Fibroblast of villous mesenchyme (primary cell): Measurements from ENCODE around the gene FSTL5. TPM values are rescaled to one million over a fixed set of nuclear protein-coding genes. Genes with fewer than 3 reads are reported as not detected.

ENCODE experiments used
- DNase-seq: peaks from one replicate; pipeline ENCODE4 v3.0.0-alpha.2; 2010; ENCODE audit warnings: low read depth
- H3K4me3 ChIP-seq: 2 replicates; pipeline ENCODE4 v1.5.1; 2011; ENCODE audit warnings: low read depth, mild to moderate bottlenecking, low read length
- total RNA-seq: library from RNA; depleted of rRNA; stranded (reverse); fragments of >200 nt; gene quantifications from 2 replicates; pipeline ENCODE4 v1.2.3, GENCODE V29; 2012
- TF ChIP-seq, protein P1 (sequence below): IDR thresholded peaks from 2 replicates; pipeline ENCODE4 v1.5.1; 2012; ENCODE audit warnings: low read depth, mild to moderate bottlenecking, low read length; ENCODE audit not compliant: insufficient read depth

Gene FSTL5
- total RNA-seq, 1 donor = not detected

DNA sequence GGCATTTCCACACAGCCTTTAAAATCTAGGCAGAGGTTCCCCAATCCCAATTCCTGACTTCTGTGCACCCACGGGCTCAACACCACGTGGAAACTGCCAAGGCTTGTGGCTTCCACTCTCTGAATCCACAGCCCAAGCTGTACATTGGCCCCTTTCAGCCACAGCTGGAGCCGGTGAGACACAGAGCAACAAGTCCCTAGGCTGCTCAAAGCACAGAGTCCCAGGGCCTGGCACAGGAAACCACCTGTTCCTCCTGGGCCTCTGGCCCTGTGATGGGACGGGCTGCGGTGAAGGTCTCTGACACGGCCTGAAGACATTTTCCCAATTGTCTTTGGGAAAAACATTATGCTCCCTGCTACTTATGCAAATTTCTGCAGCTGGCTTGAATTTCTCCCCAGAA lies 500.0 kb downstream of the FSTL5 start:
- TF ChIP-seq, protein P1, sequence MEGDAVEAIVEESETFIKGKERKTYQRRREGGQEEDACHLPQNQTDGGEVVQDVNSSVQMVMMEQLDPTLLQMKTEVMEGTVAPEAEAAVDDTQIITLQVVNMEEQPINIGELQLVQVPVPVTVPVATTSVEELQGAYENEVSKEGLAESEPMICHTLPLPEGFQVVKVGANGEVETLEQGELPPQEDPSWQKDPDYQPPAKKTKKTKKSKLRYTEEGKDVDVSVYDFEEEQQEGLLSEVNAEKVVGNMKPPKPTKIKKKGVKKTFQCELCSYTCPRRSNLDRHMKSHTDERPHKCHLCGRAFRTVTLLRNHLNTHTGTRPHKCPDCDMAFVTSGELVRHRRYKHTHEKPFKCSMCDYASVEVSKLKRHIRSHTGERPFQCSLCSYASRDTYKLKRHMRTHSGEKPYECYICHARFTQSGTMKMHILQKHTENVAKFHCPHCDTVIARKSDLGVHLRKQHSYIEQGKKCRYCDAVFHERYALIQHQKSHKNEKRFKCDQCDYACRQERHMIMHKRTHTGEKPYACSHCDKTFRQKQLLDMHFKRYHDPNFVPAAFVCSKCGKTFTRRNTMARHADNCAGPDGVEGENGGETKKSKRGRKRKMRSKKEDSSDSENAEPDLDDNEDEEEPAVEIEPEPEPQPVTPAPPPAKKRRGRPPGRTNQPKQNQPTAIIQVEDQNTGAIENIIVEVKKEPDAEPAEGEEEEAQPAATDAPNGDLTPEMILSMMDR = no peak
- H3K4me3 ChIP-seq = no peak overlapping the region
- DNase-seq = no peak

DNA sequence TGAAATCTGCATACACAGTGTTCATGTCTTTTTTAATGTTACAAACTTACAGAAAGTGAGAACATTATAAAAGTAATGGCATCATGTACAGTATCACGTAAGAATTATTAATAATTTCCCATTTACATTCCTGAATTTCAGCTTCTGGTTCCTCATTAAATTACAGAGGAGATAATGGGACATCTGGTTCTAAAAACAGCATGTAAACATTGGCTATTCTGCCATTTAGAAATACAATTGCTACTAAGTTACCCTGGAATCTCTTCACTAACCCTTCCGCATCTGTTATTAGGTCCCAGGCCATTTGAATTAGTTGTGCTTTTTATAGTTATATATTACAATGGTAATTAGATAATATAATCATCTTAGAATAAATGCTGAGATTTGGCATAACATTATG lies 505.1 kb downstream of the FSTL5 start:
- no peak overlapping the region for H3K4me3 ChIP-seq
- TF ChIP-seq, protein P1 = no peak
- no peak for DNase-seq

DNA sequence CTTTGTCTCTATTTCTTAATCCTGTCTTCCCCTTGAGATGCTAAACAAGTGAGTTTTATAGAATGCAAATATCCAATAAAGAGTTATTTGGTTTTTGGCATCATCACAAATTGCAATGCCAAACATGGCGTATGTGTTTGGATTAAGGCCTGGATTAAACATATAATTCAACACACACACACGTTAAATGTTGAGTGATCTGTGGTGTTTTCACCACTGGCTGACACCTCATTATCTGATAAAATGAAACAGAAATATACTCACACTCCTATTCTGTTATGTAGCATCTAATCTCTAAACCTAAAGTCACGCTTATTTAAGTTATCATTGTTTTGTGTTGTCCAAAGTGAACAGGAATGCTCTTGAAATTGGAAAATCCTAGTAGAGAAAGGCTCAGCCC lies 506.2 kb downstream of the FSTL5 start:
- TF ChIP-seq, protein P1 = no peak
- no peak for DNase-seq
- no peak overlapping the region for H3K4me3 ChIP-seq

DNA sequence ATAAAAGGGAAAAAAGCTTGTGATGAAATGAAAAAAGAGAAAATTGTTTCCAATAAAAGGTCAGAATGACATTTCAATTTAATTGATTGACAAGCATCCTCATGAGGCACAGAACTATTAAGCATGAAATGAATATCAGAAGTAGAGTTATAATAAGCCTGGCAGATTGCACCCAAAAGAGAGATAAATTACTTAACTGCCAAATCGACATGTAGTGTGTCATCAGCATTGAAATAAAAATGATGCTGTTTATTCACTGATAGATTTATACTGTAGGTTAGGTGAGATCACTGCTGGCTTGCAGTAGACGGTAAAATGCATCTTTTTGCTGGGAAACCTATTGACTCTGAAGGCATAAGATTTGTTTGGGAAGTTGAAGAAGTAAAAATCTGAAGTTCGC lies 507.2 kb downstream of the FSTL5 start:
- H3K4me3 ChIP-seq = no peak overlapping the region
- TF ChIP-seq, protein P1 = no peak
- no peak for DNase-seq

DNA sequence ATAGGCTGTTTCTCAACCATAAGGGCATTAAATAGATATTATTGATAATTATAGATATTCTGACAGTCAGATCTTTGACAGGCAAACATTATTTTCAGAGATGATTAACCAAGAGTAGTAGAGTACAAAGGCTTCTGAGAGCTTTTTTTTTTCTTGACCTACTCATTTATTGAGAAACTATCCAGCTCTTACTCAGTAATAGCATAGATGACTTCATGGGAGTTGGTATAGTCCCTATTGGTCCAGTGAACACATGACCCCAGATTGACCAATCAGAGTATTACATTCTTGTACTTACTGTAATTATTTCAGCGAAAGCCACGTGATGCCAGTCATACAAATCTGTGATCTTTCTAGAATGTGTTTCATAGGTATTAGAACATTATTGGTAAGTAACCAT lies 508.7 kb downstream of the FSTL5 start:
- TF ChIP-seq, protein P1 = no peak
- no peak overlapping the region for H3K4me3 ChIP-seq
- DNase-seq = no peak

DNA sequence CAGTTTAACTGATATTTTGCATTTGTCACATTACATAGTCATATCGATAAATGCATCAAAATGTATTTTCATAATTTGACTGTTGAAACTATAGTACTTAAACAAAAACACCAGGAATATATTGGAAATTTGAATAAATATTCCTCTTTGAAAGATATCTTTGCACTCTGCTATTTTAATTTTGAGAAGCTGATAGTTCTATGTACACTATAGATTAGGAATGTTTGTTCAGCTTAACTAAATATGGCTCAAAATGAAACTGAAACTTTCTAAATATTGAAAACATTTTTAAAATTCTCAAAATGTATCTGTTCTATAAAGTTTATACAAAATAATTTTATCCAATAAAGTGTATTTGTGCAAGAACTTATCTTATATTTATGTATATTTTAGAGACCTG lies 510.1 kb downstream of the FSTL5 start:
- H3K4me3 ChIP-seq = no peak overlapping the region
- DNase-seq = no peak
- TF ChIP-seq, protein P1 = no peak

DNA sequence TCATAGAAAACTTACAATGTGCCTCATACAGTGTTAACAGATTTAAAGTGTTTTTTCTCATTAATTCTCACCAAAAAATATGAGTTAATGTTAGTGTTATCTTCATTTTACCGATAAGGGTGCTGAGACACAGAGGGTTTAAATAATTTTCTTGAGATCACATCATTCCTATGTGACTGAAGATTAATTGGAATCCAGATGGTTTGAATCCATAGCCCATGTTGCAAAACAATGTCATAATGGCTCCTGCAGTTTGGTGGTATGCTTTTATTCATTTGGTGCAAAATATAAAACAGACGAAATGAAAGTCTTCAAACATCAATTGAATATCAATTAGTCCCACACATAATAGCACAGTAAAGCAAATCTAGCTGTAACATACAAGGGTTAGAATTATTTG lies 512.2 kb downstream of the FSTL5 start:
- DNase-seq = no peak
- TF ChIP-seq, protein P1 = no peak
- H3K4me3 ChIP-seq = no peak overlapping the region
